Activated CD4-positive, CD25-positive, alpha-beta regulatory T cell treated with anti-CD3 and anti-CD28 coated beads, Interleukin-2, amount 50 U/mL, for 16 hours (primary cell): ENCODE data around the gene PIK3R2.
"Not testable (repeated sequence)": the region's sequence is repeated elsewhere in the genome, so short reads cannot be mapped to it uniquely, and the experiment has no call there.

Experiments
- DNase-seq: peaks from one replicate; pipeline ENCODE4 v3.0.0-alpha.2; 2020; ENCODE audit warnings: low read depth, low spot score

Gene PIK3R2

GRCh38 chr19:18152817-18153555, at the start of gene PIK3R2:
PIK3R2 (plus strand) TSS chr19:18153163; CDS start chr19:18155880, 2,717 bp downstream.
- DNase-seq: peak; percentile 97

DNA sequence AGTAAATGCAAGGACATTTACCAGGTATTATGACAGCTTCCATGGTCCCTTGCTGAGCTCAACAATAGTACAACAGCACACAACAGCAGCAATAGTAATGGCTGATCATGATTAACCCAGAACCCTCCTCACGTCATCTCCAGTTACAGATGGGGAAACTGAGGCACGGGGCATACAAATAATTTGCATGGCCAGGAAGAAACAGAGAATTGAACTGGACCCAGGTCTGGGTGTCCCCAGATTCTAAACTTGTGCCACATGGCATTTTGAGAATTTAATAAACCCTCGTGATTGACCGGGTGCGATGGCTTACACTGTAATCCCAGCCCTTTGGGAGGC, 48.2 kb upstream of the PIK3R2 start:
- DNase-seq: no peak

- DNase-seq: not testable (repeated sequence)
Observed at GRCh38 chr19:18105259-18105658, 47.7 kb upstream of the PIK3R2 start.

DNA sequence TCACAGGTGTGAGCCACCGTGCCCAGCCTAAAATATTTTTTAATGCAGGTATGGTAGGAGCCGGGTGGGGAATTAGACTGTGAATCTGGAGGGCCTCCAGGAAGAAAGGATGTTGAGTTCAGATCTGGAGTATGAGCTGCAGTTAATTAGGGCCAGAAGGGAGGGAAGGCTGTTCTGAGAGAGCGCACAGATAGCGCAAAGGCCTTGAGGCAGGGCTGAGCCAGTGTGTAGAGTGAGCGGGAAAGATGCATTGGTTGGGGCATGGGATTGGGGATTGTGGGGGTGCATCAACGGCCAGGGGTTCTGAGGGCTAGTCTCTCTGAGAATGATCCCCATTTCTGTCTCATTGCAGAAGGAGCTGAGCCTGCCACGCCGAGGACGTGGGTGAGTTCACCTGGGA, 45.7 kb upstream of the PIK3R2 start:
- DNase-seq: no peak

DNA sequence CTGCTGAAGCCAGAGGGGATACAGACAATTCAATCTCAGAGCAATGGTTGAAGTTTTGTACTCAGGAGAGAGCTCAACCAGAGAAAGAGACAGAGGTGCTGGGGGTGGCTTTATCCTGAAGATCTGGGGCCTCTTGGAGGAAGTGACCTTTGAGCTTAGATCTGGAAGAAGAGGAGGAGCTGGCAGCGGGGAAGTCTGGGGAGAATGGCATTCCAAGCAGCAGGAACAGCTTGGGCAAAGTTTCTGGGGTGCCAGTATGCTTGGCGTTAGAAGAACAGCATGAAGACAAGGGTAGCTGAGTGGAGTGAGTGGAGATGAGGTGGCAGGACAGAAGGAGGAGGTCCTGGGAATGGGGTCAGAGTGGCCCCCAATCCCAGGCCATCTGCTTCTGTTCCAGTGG, 44.1 kb upstream of the PIK3R2 start:
- DNase-seq: no peak

DNA sequence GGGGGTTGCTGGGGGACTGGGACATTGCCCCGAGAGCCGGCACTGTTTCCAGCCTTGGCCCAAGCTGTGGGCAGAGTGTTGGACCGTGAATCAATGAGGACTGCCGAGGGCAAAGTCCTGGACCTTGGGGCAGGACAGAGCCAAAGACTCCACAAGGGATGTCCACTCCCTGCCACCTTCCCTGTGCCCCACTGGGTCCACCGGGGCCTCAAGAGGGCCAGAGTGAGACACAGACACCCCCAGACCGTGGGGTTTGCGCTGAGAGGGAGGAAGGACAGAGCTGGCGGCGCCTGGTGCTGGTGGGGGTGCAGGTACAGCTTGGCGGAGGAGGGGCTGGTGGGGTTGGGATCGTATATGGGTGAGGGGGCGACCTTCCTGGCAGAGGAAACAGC, 43.6 kb upstream of the PIK3R2 start:
- DNase-seq: no peak

- DNase-seq: no peak
Observed at GRCh38 chr19:18109733-18110608, 43.0 kb upstream of the PIK3R2 start.

- no peak for DNase-seq
Observed at GRCh38 chr19:18110609-18111232, 42.2 kb upstream of the PIK3R2 start.

- DNase-seq: peak; percentile 64
Observed at GRCh38 chr19:18112989-18113478, 39.9 kb upstream of the PIK3R2 start.

DNA sequence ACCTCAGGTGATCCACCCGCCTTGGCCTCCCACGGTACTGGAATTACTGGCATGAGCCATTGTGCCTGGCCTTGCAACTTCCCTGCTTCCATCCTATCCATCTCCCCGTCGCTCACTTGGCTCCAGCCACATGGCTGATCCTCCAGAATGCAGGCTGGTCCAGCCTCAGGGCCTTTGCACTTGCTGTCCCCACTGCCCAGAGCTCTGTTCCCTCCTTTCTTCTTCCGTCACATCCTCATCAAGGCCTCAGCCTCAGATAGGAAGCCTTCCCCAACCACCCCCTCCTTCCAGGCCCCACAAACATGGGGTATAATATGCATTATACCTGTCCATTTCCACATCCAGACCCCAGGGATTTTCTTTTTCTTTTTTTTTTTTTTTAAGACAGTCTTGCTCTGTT, 39.1 kb upstream of the PIK3R2 start:
- no peak for DNase-seq

GRCh38 chr19:18114483-18114882, 38.5 kb upstream of the PIK3R2 start:
- no peak for DNase-seq

- no peak for DNase-seq
Observed at GRCh38 chr19:18117364-18117691, 35.6 kb upstream of the PIK3R2 start.

- peak; percentile 89 for DNase-seq
Observed at GRCh38 chr19:18117692-18118378, 35.1 kb upstream of the PIK3R2 start.

DNA sequence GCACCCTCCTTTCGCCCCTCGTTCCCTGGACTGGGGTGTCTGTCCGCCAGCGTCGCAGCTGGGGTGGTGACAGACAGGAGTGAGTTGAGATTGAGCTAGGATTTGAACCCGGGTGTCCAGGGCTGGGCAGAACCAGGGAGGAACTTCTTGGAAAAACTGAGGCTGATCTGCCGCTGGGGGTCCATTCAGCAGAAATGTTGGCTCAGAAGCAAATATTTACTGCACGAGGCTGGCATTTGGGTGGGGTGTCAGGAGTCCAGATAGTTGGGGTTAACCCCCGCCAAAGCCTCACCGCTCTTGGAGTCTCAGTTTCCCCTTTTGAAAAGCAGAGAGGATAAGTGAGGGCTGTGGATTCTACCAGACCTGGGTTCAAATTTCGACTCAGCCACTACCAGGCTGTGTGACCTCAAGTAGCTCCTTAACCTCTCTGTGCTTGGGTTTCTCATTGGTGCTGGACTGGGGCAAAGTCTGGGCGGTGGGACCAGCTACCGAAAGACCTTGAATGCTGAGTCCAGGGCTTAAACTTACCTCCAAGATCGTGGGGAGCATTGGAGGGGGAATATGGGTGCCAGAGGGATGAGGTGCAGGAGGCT, 34.4 kb upstream of the PIK3R2 start:
- no peak for DNase-seq

DNA sequence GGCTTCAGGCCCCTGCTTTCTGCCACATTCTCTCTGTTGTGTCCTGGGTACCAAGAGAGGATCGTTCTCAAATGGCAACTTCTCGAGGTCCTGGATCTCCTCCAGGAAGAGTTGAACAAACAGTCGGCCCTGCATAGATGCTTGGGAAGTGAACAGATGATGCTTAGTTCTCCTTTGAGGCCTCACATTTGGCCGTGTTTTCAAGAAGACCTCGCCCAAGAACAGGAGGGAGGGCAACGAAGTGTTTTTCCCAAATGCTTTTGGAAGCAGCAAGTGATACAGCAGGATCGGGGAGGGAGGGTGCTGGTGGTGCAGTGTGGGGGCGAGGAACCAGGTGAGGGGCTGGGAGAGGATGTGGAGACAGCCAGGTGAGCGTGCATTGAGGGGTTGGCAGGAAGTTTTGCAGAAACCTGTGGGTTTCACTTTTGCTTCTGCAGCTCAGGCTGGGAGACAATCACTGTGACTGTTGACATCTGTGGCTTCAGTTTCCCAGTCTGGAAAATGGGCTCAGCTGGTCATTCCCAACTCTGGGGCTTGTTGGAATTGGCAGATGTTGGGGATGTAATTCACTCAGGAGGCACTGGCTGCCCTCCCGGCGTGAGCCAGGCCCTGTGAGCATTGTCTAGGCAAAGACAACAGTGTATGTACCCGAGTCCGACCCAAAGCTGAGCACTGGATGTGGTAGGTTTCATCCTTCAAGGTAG, 33.8 kb upstream of the PIK3R2 start:
- DNase-seq: no peak

DNA sequence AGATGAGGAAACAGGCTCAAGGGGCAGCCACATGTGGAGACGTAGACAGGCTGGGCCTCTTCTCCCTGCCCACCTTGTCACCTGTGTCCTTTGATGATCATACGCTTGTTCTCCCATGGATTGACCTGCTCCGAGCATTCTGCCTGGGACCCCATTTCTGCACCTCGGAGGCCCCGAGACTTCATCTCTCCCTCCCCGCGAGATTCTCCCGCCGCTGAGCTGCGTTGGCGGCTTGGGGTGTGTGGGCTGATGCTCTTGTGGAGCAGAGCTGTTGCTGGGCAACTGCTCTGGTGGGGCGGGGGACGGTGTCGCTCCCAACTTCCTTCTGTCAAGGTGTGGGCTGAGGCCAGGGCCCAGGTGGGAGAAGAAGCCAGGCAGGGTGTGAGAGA, 33.3 kb upstream of the PIK3R2 start:
- no peak for DNase-seq

DNA sequence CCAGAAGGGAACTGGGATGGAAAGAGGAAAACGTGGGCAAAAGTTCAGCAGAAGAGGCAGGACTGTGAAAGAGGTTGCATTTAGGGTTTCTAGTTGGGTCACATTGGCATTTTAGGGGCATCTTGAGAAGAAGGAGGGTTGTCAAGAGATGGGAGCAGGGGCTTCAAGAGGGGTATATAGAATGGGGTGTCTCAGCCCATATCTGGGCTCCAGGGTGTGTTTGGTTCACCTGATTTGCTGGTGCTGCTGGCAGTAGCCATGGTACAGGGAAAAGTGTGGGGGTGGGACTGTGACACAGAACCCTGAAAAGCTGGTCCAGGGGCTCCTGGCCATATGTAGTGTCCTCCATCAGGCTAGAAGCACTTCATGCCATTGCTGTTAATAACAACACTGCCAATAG, 32.8 kb upstream of the PIK3R2 start:
- DNase-seq: no peak

DNA sequence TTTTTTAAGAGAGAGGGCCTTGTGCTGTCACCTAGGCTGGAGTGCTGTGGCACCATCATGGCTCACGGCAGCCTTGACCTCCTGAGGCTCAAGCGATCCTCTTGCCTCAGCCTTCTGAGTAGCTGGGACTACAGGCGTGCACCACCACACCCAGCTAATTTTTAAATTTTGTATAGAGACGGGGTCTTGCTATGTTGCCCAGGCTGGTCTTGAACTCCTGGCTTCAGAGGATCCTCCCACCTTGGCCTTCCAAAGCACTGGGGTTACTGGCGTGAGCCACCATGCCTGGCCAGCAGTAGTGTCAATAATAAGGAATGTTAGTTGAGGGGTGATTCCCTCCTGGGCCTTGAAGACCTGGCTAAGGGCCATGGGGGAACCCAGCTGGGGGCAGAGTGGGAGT, 31.8 kb upstream of the PIK3R2 start:
- no peak for DNase-seq

DNA sequence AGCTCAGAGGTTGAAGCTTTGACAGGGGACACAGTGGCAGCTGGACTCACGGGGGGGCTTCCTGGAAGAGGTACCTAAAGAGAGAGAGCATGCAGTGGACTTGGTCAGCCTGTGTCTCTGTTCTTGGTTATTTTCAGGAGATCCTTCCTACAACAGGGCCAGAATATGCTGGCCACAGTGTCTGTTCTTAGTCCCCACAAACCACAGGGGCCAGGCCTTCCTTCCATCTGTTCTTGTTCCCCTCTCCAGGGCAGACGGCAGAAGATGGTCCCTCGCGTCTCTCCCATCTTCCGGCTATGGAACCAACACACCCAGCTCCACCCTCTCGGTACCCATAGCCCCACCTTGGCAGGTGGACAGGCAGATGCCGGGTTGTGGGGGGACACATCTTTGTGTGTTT, 30.5 kb upstream of the PIK3R2 start:
- no peak for DNase-seq

- no peak for DNase-seq
Observed at GRCh38 chr19:18122860-18123795, 29.8 kb upstream of the PIK3R2 start.
